Astrocyte of the spinal cord (primary cell): ENCODE results near the gene CORO1C.

Experiments
- DNase-seq: peaks from one replicate; pipeline ENCODE4 v3.0.0; 2011; ENCODE audit warnings: low read depth, low spot score
- H3K4me3 ChIP-seq: 2 replicates; pipeline ENCODE4 v1.5.1; 2011; ENCODE audit warnings: low read depth, mild to moderate bottlenecking, low read length, moderate library complexity
- CTCF ChIP-seq: IDR thresholded peaks from 2 replicates; pipeline ENCODE4 v1.5.1; 2012; ENCODE audit warnings: low read depth, mild to moderate bottlenecking, low read length, inconsistent platforms
- in situ Hi-C: cut with HindIII; loops from 2 replicates; pipeline ENCODE4 v1.10.0; 2017; ENCODE audit warnings: low sequenced_read_pairs

CORO1C gene

GRCh38 chr12:108721824-108722223, 9.5 kb downstream of the CORO1C start:
- TF ChIP-seq CTCF = no peak
- in situ Hi-C loops = no loop called here
- DNase-seq = no peak
- H3K4me3 ChIP-seq = no peak overlapping the region

GRCh38 chr12:108720757-108721514, 10.4 kb downstream of the CORO1C start:
- in situ Hi-C loops = no loop called here
- H3K4me3 ChIP-seq = no peak overlapping the region
- DNase-seq = peak; percentile 49
- TF ChIP-seq CTCF = no peak

- DNase-seq = no peak
- TF ChIP-seq CTCF = no peak
- in situ Hi-C loops = no loop called here
- H3K4me3 ChIP-seq = no peak overlapping the region
Observed at GRCh38 chr12:108717243-108717642, 14.1 kb downstream of the CORO1C start.

- no peak overlapping the region for H3K4me3 ChIP-seq
- TF ChIP-seq CTCF = no peak
- in situ Hi-C loops = no loop called here
- no peak for DNase-seq
Observed at GRCh38 chr12:108714866-108715265, 16.5 kb downstream of the CORO1C start.

- H3K4me3 ChIP-seq = no peak overlapping the region
- no peak for TF ChIP-seq CTCF
- no peak for DNase-seq
- in situ Hi-C loops = no loop called here
Observed at GRCh38 chr12:108713471-108713870, 17.8 kb downstream of the CORO1C start.

GRCh38 chr12:108712925-108713203, 18.5 kb downstream of the CORO1C start:
- no peak overlapping the region for H3K4me3 ChIP-seq
- no peak for TF ChIP-seq CTCF
- DNase-seq = no peak
- in situ Hi-C loops = no loop called here
